Rectal smooth muscle tissue (tissue), 1 donor: ENCODE results near the gene KLHDC7B.
"Not testable (repeated sequence)": the region's sequence is repeated elsewhere in the genome, so short reads cannot be mapped to it uniquely, and the experiment has no call there.

Experiments used
- H3K27ac ChIP-seq: one replicate; pipeline ENCODE4 v1.7.0; 2013; ENCODE audit warnings: low read depth, low read length, inconsistent platforms
- H3K27me3 ChIP-seq: one replicate; pipeline ENCODE4 v1.7.0; 2013; ENCODE audit warnings: low read length; ENCODE audit not compliant: control insufficient read depth, insufficient read depth
- H3K36me3 ChIP-seq: one replicate; pipeline ENCODE4 v1.7.0; 2013; ENCODE audit warnings: low read length; ENCODE audit not compliant: control insufficient read depth, insufficient read depth
- H3K4me1 ChIP-seq: one replicate; pipeline ENCODE4 v1.7.0; 2013; ENCODE audit warnings: low read length; ENCODE audit not compliant: control insufficient read depth, insufficient read depth
- H3K4me3 ChIP-seq: one replicate; pipeline ENCODE4 v1.7.0; 2013; ENCODE audit warnings: low read length
- H3K9ac ChIP-seq: one replicate; pipeline ENCODE4 v1.7.0; 2013; ENCODE audit warnings: low read length

The KLHDC7B gene

DNA sequence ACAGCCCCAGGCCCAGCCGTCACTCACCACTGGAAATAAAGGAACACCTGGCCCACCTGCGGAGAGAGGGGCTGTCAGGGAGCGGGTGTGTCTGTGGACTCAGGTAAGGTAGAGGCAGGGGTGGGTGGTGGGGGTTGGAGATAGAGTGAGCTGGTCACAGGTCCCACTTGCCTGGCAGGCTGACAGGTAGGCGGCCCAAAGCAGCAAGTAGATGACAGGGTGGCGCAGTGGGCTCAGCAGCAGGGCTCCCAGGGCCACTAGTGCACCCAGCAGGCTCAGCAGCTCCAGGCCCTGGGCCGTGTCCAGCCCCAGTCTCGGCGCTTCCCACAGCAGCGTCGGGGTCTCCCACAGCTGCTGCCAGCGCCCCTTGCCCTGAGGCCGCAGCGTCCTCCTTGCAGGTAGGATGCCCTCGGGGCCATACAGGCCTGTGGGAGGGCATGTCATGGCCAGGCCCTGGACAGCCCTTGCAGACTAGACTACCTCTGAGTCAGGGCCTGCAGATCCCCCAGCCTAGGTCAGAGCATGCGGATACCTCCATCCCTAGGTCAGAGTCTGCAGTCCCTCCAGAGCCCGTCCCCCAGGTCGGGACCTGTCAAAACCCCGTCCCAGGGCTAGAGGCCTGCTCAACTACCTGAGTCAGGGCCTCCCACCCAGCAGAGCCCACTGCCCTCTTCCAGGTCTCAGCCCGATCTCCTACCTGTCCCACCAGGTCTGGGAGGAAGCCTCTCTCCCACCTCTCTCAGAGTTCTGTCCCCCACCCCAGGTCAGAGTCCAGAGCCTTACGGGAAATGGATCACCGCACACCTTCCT is 38.9 kb upstream of the KLHDC7B start:
- Histone ChIP-seq H3K27ac (peak overlapping the region; percentile 86), H3K4me3 (peak overlapping the region; percentile 85), H3K9ac (peak overlapping the region; percentile 66), H3K36me3 (peaks cover 16% of the 10 kb centered on the region), H3K4me1 (peaks cover 10% of the 10 kb centered on the region), H3K27me3 (no peaks in the 10 kb centered on the region)

DNA sequence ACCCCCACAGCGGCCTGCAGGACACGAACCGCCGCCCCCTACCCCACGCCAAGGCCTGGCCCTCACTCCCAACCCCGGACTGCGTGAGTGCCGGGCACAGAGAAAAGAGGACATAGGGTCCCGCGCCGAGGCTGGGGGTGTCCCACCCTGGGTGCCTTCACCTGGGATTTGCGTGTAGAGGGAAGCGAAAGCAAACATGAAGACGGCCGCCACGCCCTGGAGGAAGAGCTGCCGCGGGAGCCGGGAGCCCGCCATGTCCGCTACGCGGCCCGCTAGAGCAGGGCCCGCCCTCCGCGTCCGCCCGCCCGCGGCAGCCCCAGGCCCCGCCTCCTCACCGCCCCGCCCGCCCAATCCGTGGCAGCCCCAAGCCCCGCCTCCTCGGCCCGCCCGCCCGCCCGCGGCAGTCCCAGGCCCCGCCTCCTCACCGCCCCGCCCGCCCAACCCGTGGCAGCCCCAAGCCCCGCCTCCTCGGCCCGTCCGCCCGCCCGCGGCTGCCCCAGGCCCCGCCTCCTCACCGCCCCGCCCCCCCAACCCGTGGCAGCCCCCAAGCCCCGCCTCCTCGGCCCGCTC is 38.2 kb upstream of the KLHDC7B start, which contains the start of gene LMF2:
Gene LMF2, minus strand, starts transcription at position 282 of the 570 bp plus-strand sequence. Its CDS starts 27 bp downstream, at position 255.
- Histone ChIP-seq H3K36me3 (peaks cover 14% of the 10 kb centered on the region), H3K4me1 (peaks cover 10% of the 10 kb centered on the region), H3K27me3 (no peaks in the 10 kb centered on the region), H3K27ac (peak within 1 kb of the TSS; percentile 92), H3K9ac (peak within 1 kb of the TSS; percentile 66), H3K4me3 (peak within 1 kb of the TSS; percentile 85)

- Histone ChIP-seq H3K9ac (peak within 1 kb of the TSS; percentile 66), H3K4me3 (peak within 1 kb of the TSS; percentile 85), H3K36me3 (peaks cover 11% of the 10 kb centered on the region), H3K27me3 (no peaks in the 10 kb centered on the region), H3K27ac (peak within 1 kb of the TSS; percentile 92), H3K4me1 (peaks cover 10% of the 10 kb centered on the region)
Measured at GRCh38 chr22:50507991-50508884, 37.5 kb upstream of the KLHDC7B start, which contains the start of gene NCAPH2. Gene NCAPH2, plus strand, starts transcription at chr22:50508224. Its CDS starts 114 bp downstream, at chr22:50508338.

GRCh38 chr22:50508897-50509296 is 36.8 kb upstream of the KLHDC7B start:
- H3K27ac ChIP-seq = peak overlapping the region; percentile 92
- peaks cover 11% of the 10 kb centered on the region for H3K36me3 ChIP-seq
- H3K4me1 ChIP-seq = peaks cover 10% of the 10 kb centered on the region

DNA sequence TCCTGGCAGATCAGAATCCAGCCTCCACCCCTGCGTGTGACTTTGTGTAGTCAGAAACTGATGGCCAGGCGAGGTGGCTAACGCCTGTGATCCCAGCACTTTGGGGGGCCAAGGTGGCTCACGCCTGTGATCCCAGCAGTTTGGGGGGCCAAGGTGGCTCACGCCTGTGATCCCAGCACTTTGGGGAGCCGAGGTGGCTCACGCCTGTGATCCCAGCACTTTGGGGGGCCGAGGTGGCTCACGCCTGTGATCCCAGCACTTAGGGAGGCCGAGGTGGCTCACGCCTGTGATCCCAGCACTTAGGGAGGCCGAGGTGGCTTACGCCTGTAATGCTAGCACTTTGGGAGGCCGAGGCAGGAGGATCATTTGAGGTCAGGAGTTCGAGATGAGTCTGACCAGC is 32.5 kb upstream of the KLHDC7B start:
- no peak overlapping the region for H3K27ac ChIP-seq
- H3K27me3 ChIP-seq = no peaks in the 10 kb centered on the region
- H3K4me3 ChIP-seq = no peak overlapping the region
- H3K36me3 ChIP-seq = peaks cover 6% of the 10 kb centered on the region
- H3K9ac ChIP-seq = no peak overlapping the region
- H3K4me1 ChIP-seq = peaks cover 4% of the 10 kb centered on the region

More at GRCh38 chr22:50508897-50509296, 36.8 kb upstream of the KLHDC7B start:
- H3K27me3 ChIP-seq = no peaks in the 10 kb centered on the region
- H3K9ac ChIP-seq = no peak overlapping the region
- H3K4me3 ChIP-seq = peak overlapping the region; percentile 85

GRCh38 chr22:50516068-50516467 is 29.6 kb upstream of the KLHDC7B start:
- Histone ChIP-seq H3K27ac (no peak overlapping the region), H3K36me3 (peaks cover 10% of the 10 kb centered on the region), H3K4me3 (no peak overlapping the region), H3K9ac (no peak overlapping the region), H3K4me1 (no peaks in the 10 kb centered on the region), H3K27me3 (no peaks in the 10 kb centered on the region)

GRCh38 chr22:50516891-50517290 is 28.8 kb upstream of the KLHDC7B start:
- Histone ChIP-seq H3K27ac (no peak overlapping the region), H3K36me3 (peaks cover 12% of the 10 kb centered on the region), H3K9ac (no peak overlapping the region), H3K4me3 (no peak overlapping the region), H3K4me1 (no peaks in the 10 kb centered on the region), H3K27me3 (no peaks in the 10 kb centered on the region)

DNA sequence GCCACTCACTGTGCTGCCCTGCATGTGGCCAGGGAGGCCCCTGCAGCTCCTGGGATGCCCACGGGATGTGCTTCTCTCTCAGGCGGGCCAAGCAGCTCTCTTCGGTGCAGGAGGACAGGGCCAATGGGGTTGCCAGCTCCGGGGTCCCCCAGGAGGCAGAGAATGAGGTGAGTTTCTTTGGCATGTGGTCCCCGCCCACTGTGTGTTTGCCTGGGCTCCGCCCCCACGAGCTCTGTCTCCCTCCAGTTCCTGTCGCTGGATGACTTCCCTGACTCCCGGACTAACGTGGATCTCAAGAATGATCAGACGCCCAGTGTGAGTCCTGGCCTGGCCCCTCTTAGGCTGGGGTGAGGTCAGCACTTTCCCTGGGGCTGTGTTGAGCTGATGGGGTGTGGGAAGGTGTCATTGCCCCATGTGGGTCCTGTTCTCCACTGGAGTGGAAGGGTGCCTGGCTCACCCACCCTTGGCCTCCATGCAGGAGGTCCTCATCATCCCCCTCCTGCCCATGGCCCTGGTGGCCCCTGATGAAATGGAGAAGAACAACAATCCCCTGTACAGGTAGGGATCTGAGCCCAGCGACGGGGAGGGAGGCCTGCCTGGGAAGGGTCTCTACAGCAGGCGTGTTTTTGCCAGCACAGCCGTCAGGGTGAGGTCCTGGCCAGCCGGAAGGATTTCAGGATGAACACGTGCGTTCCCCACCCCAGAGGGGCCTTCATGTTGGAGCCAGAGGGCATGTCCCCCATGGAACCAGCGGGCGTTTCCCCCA is 28.0 kb upstream of the KLHDC7B start:
- Histone ChIP-seq H3K36me3 (peaks cover 19% of the 10 kb centered on the region), H3K4me3 (no peak overlapping the region), H3K27ac (no peak overlapping the region), H3K4me1 (no peaks in the 10 kb centered on the region), H3K9ac (no peak overlapping the region), H3K27me3 (no peaks in the 10 kb centered on the region)

DNA sequence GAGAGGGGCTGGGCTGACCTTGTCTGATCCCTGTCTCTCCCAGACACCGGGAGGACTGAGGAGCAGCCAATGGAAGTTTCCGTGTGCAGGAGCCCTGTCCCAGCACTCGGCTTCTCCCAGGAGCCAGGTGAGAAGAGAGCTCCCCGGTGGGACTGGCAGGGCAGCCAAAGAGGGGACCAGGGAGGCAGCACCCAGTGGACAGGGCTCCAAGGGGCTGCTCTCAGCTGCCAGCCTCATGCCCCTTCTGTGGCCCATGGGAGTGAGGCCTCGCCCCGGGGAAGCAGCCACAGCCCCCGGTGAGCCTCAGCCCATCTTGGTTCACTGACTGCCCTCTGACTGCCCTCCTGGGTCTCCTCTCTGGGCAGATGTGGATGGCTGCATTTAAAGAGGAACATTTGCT is 27.1 kb upstream of the KLHDC7B start:
- Histone ChIP-seq H3K27me3 (no peaks in the 10 kb centered on the region), H3K36me3 (peaks cover 27% of the 10 kb centered on the region), H3K9ac (no peak overlapping the region), H3K4me3 (no peak overlapping the region), H3K4me1 (no peaks in the 10 kb centered on the region), H3K27ac (no peak overlapping the region)

DNA sequence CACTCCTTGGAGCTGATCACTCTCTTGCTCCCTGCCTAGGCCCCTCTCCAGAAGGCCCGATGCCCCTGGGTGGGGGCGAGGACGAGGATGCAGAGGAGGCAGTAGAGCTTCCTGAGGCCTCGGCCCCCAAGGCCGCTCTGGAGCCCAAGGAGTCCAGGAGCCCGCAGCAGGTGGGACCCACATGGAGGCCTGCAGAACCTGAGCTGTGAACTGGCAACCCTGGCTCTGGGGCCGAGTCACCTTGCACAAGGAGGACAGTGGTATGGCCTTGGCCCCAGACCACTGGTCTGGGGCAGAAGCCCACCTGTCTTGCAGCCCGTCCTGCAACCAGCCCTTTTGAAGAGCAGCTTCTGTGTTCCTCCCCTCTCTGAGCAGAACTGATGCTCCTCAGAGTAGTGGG is 26.5 kb upstream of the KLHDC7B start:
- peaks cover 29% of the 10 kb centered on the region for H3K36me3 ChIP-seq
- H3K27ac ChIP-seq = no peak overlapping the region
- no peaks in the 10 kb centered on the region for H3K4me1 ChIP-seq
- H3K9ac ChIP-seq = no peak overlapping the region
- H3K4me3 ChIP-seq = no peak overlapping the region
- H3K27me3 ChIP-seq = no peaks in the 10 kb centered on the region

- H3K4me3 ChIP-seq, H3K27me3 ChIP-seq, H3K4me1 ChIP-seq, H3K9ac ChIP-seq, H3K27ac ChIP-seq: not testable (repeated sequence)
- peaks cover 29% of the 10 kb centered on the region for H3K36me3 ChIP-seq
Measured at GRCh38 chr22:50520184-50520583, 25.5 kb upstream of the KLHDC7B start.
